ENCODE measurements around the gene CSF1. TPM values are rescaled to one million over a fixed set of nuclear protein-coding genes. Genes with fewer than 3 reads are reported as not detected.

Gene CSF1
- total RNA-seq, 1 experiment from 2014 or later, result 42.1 TPM

Other genes with a start within 250 kb of the CSF1 start
- 0.61 TPM in 1 of 2 replicates, not detected in the other for gene GSTM2, start 242.8 kb upstream of the CSF1 start, total RNA-seq (2014; rRNA removed; shearing (Covaris generic); ENCODE audit: low replicate concordance)
- gene GSTM1, start 223.0 kb upstream of the CSF1 start, total RNA-seq (2014; rRNA removed; shearing (Covaris generic); ENCODE audit: low replicate concordance), result not detected in 2 replicates
- gene GSTM5, start 198.6 kb upstream of the CSF1 start, total RNA-seq (2014; rRNA removed; shearing (Covaris generic); ENCODE audit: low replicate concordance), result not detected in 2 replicates
- gene GSTM3, start 169.8 kb upstream of the CSF1 start, total RNA-seq (2014; rRNA removed; shearing (Covaris generic); ENCODE audit: low replicate concordance), result 90.4 and 119 TPM in 2 replicates
- gene EPS8L3, start 146.9 kb upstream of the CSF1 start, total RNA-seq (2014; rRNA removed; shearing (Covaris generic); ENCODE audit: low replicate concordance), result not detected in 2 replicates
- 18.3 and 26.3 TPM in 2 replicates for gene AHCYL1, start 73.9 kb downstream of the CSF1 start, total RNA-seq (2014; rRNA removed; shearing (Covaris generic); ENCODE audit: low replicate concordance)
- 11.9 and 16.5 TPM in 2 replicates for gene STRIP1, start 123.8 kb downstream of the CSF1 start, total RNA-seq (2014; rRNA removed; shearing (Covaris generic); ENCODE audit: low replicate concordance)
- not detected in 2 replicates for gene ALX3, start 159.8 kb downstream of the CSF1 start, total RNA-seq (2014; rRNA removed; shearing (Covaris generic); ENCODE audit: low replicate concordance)
- gene UBL4B, start 201.6 kb downstream of the CSF1 start, total RNA-seq (2014; rRNA removed; shearing (Covaris generic); ENCODE audit: low replicate concordance), result not detected in 2 replicates
- 1.3 and 3.2 TPM in 2 replicates for gene SLC6A17, start 239.6 kb downstream of the CSF1 start, total RNA-seq (2014; rRNA removed; shearing (Covaris generic); ENCODE audit: low replicate concordance)

All from Caki2 (cell line).